ENCODE data around the gene TPI1.

TPI1 gene

GRCh38 chr12:6826125-6826733, 41.1 kb upstream of the TPI1 start:
- Histone ChIP-seq H3K9me3 (ENCODE audit: control insufficient read depth, insufficient read depth, low read length) (no peaks in the 10 kb centered on the region), H3K4me3 (ENCODE audit: low read length) (no peak overlapping the region), H4K20me1 (ENCODE audit: control insufficient read depth, insufficient read depth, low read depth, low read length) (no peaks in the 10 kb centered on the region), H3K9me2 (replicated peaks; ENCODE audit: control insufficient read depth, low read length) (no peaks in the 10 kb centered on the region), H3K4me2 (ENCODE audit: low read length) (no peak overlapping the region), H3K27me3 (ENCODE audit: control insufficient read depth, low read length) (peaks cover 91% of the 10 kb centered on the region), H3K36me3 (ENCODE audit: control insufficient read depth, low read length) (no peaks in the 10 kb centered on the region), H3F3A (ENCODE audit: control insufficient read depth, insufficient read depth) (no peaks in the 10 kb centered on the region), H3K27ac (ENCODE audit: low read depth, low read length) (no peak overlapping the region), H3K4me1 (ENCODE audit: control insufficient read depth, low read length) (peaks cover 27% of the 10 kb centered on the region), H3K79me2 (ENCODE audit: control insufficient read depth, low read length) (no peaks in the 10 kb centered on the region)
- TF ChIP-seq CTCF (IDR thresholded peaks at IDR 0.05; ENCODE audit: low read depth, low read length, poor library complexity, severe bottlenecking) = no peak
- TF ChIP-seq EZH2phosphoT487 (IDR thresholded peaks at IDR 0.05; ENCODE audit: borderline replicate concordance, low read length) = no peak

- Histone ChIP-seq H3K79me2 (ENCODE audit: control insufficient read depth, low read length) (no peaks in the 10 kb centered on the region), H3K27me3 (ENCODE audit: control insufficient read depth, low read length) (peaks cover 95% of the 10 kb centered on the region), H4K20me1 (ENCODE audit: control insufficient read depth, insufficient read depth, low read depth, low read length) (no peaks in the 10 kb centered on the region), H3K9me3 (ENCODE audit: control insufficient read depth, insufficient read depth, low read length) (no peaks in the 10 kb centered on the region), H3F3A (ENCODE audit: control insufficient read depth, insufficient read depth) (no peaks in the 10 kb centered on the region), H3K36me3 (ENCODE audit: control insufficient read depth, low read length) (no peaks in the 10 kb centered on the region), H3K4me2 (ENCODE audit: low read length) (peak overlapping the region; percentile 42), H3K4me1 (ENCODE audit: control insufficient read depth, low read length) (peaks cover 22% of the 10 kb centered on the region), H3K4me3 (ENCODE audit: low read length) (no peak overlapping the region), H3K9me2 (replicated peaks; ENCODE audit: control insufficient read depth, low read length) (no peaks in the 10 kb centered on the region), H3K27ac (ENCODE audit: low read depth, low read length) (no peak overlapping the region)
- TF ChIP-seq EZH2phosphoT487 (IDR thresholded peaks at IDR 0.05; ENCODE audit: borderline replicate concordance, low read length) = no peak
- TF ChIP-seq CTCF (IDR thresholded peaks at IDR 0.05; ENCODE audit: low read depth, low read length, poor library complexity, severe bottlenecking) = no peak
Observed at GRCh38 chr12:6826734-6827436, 40.4 kb upstream of the TPI1 start.

- H3F3A ChIP-seq (ENCODE audit: control insufficient read depth, insufficient read depth) = no peaks in the 10 kb centered on the region
- no peak overlapping the region for H3K27ac ChIP-seq (ENCODE audit: low read depth, low read length)
- no peaks in the 10 kb centered on the region for H3K36me3 ChIP-seq (ENCODE audit: control insufficient read depth, low read length)
- no peaks in the 10 kb centered on the region for H3K79me2 ChIP-seq (ENCODE audit: control insufficient read depth, low read length)
- TF ChIP-seq CTCF (IDR thresholded peaks at IDR 0.05; ENCODE audit: low read depth, low read length, poor library complexity, severe bottlenecking) (no peak), EZH2phosphoT487 (IDR thresholded peaks at IDR 0.05; ENCODE audit: borderline replicate concordance, low read length) (no peak)
- peaks cover 92% of the 10 kb centered on the region for H3K27me3 ChIP-seq (ENCODE audit: control insufficient read depth, low read length)
- no peaks in the 10 kb centered on the region for H4K20me1 ChIP-seq (ENCODE audit: control insufficient read depth, insufficient read depth, low read depth, low read length)
- peak overlapping the region; percentile 42 for H3K4me2 ChIP-seq (ENCODE audit: low read length)
- no peaks in the 10 kb centered on the region for H3K9me2 ChIP-seq (replicated peaks; ENCODE audit: control insufficient read depth, low read length)
- no peak overlapping the region for H3K4me3 ChIP-seq (ENCODE audit: low read length)
- peaks cover 21% of the 10 kb centered on the region for H3K4me1 ChIP-seq (ENCODE audit: control insufficient read depth, low read length)
- H3K9me3 ChIP-seq (ENCODE audit: control insufficient read depth, insufficient read depth, low read length) = no peaks in the 10 kb centered on the region
Observed at GRCh38 chr12:6827437-6827911, 39.9 kb upstream of the TPI1 start.

All from DOHH2 (cell line).